SK-N-MC (cell line): Measurements from ENCODE around the gene TAS2R13.

Experiments
- EZH2 ChIP-seq: fragments of 200-600 bp; sonication (generic); IDR thresholded peaks from one replicate; pipeline ENCODE4 v1.6.1; 2017; ENCODE audit warnings: antibody characterized with exemption
- FOXP2 ChIP-seq: optimal IDR thresholded peaks from 2 replicates; pipeline ENCODE3; 2011; ENCODE audit warnings: mild to moderate bottlenecking, moderate library complexity; ENCODE audit not compliant: insufficient read depth; ENCODE audit errors: extremely low read length, control extremely low read depth
- POLR2AphosphoS5 ChIP-seq: IDR thresholded peaks from 2 replicates; pipeline ENCODE4 v1.6.1; 2012; ENCODE audit warnings: mild to moderate bottlenecking, low read depth, low read length, borderline replicate concordance

GRCh38 chr12:10904686-10905085, 4.7 kb downstream of the TAS2R13 start:
- no peak for TF ChIP-seq EZH2
- no peak for TF ChIP-seq POLR2AphosphoS5
- no peak for TF ChIP-seq FOXP2
